HG03457 (cell line): ENCODE results near the gene PAPOLG.
"Not testable (repeated sequence)": the region's sequence is repeated elsewhere in the genome, so short reads cannot be mapped to it uniquely, and the experiment has no call there.

Experiments used
- ATAC-seq: cut with Tn5 transposase; IDR thresholded peaks from one replicate; pipeline ENCODE4 v1.9.1; 2021; ENCODE audit warnings: moderate number of reproducible peaks; ENCODE audit not compliant: unreplicated experiment

Gene PAPOLG

GRCh38 chr2:60771508-60771907 lies 15.4 kb downstream of the PAPOLG start:
- ATAC-seq: no peak

DNA sequence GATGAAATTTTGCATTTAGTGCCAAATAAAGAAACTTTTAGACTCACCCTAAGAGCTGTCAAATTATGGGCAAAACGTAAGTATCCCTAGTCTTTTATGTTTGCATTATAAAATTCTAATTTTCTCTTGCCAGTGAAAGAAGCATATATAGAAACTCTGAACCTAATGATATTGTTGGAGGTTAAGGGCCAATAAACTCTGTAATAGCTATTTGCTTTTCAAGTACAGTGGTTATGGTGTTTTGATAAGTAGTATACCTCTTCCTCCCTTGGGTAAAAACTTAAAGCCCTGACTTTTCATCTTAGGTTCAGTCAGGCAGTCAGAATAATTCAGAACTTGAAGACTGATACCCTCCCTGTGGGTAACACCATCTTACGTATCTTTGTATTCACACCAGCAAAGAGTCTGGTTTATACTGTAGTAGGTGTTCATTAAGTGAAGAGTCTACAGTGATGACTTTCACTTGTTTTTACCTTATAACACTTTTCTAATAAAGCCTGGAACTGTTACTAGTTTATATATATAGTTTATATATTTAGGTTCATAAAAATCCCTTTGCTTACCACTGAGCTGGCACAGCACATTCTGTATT lies 19.1 kb downstream of the PAPOLG start:
- no peak for ATAC-seq

DNA sequence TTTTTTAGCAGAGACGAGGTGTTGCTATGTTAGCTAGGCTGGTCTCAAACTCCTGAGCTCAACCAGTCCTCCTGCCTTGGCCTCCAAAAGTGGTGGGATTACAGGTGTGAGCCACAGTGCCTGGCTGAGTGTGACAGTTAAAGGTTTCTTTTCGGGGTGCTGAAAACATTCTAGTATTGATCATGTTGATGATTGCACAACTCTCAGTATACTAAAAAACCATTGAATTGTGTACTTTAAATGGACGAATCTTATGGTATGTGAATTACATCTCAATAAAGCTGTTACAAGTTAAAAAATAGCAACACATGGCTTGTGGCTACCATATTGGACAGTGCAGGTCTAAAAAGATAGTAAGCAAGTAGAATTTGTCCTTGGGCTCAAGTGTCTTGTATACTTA lies 22.3 kb downstream of the PAPOLG start:
- ATAC-seq: no peak

DNA sequence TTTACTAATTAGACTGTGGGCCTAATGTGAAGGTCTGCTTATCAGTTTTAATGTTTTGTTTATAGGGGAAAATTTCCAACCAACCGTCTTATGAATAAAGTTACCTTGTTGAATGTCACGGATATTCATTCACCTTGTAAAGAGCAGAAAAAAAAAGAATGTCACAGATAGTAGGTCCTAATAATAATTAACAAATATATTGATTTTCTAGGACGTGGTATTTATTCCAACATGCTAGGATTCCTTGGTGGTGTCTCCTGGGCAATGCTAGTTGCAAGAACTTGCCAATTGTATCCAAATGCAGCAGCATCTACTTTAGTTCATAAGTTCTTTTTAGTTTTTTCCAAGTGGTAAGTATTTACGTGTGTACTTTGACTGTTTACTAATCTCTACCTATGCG lies 23.4 kb downstream of the PAPOLG start:
- no peak for ATAC-seq

DNA sequence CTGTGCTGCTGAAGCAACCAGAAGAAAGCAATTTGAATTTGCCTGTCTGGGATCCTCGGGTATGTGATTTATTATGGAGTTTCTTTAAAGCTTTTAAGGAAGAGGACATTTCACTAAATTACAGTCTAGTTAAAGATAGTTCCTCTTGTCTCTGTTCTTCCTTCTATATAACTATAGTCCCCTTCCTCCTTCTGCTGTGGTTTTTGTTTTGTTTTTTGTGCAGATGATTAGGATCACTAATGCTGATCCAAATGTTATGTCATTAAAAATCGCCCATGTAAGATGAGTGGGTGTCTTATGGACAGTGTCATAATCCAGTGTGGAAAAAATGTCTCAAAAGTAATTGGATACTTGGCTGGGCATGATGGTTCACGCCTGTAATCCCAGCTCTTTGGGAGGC lies 24.7 kb downstream of the PAPOLG start:
- ATAC-seq: no peak

DNA sequence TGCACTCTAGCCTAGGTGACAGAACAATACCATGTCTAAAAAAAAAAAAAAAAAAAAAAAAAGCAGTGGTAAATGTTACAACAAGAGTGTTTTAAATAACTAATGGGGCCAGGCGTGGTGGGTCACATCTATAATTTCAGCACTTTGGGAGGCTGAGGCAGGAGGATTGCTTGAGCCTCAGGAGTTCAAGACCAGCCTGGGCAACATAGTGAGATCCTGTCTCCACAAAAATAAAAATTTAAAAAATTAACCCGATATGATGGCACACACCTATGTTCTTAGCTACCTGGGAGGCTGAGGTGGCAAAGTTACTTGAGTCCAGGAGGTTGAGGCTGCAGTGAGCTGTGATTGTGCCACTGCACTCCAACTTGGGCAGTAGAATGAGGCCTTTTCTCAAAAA lies 37.1 kb downstream of the PAPOLG start:
- ATAC-seq: no peak

DNA sequence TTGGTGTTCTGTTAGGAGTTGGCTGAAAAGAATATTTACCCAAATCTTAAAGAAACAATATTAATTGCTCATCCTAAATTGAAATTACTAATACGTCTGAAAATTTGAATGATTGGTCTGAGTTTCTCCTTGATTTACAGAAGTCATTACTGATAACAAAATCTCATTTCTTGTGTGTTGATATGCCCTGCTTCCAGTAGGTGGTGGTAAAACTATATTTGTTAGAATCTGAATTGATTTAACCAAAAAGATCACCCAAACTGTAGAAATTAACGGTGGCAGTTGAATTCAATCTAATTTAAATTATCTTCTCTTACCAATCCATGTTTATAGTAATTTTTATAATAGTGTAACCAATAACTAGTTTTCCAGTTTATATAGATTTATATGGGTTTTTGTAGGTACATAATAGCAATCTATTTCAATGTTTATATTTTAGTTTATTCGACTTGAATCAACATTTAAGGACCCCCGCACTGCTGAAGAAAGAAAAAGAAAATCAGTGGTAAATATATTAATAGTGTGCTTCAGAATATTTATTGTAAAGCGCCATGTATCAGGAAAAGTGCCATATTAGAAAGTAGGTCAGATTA lies 38.3 kb downstream of the PAPOLG start:
- ATAC-seq: no peak

GRCh38 chr2:60796573-60797509 lies 40.8 kb downstream of the PAPOLG start:
- ATAC-seq: no peak

GRCh38 chr2:60804473-60804872 lies 48.4 kb downstream of the PAPOLG start:
- no peak for ATAC-seq

DNA sequence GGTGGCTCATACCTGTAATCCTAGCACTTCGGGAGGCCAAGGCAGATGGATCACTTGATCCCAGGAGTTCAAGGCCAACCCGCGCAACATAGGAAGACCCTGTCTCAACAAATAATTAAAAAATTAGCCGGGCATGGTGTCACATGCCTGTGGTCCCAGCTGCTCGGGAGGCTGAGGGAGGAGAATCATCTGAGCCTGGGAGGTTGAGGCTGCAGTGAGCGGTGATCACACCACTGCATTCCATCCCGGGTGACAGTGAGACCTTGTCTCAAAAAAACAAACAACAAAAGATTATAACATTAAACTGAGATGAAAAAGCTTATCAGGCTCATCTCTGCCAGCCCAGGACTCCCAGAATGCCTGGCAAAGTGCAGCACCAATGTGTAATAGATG lies 50.5 kb downstream of the PAPOLG start:
- ATAC-seq: no peak

- peak; percentile 71 for ATAC-seq
Observed at GRCh38 chr2:60806988-60807681, 51.1 kb downstream of the PAPOLG start.

- ATAC-seq: no peak
Observed at GRCh38 chr2:60808330-60808801, 52.3 kb downstream of the PAPOLG start.

- ATAC-seq: no peak
Observed at GRCh38 chr2:60811491-60812375, 55.7 kb downstream of the PAPOLG start.

- ATAC-seq: not testable (repeated sequence)
Observed at GRCh38 chr2:60817191-60817590, 61.1 kb downstream of the PAPOLG start.

DNA sequence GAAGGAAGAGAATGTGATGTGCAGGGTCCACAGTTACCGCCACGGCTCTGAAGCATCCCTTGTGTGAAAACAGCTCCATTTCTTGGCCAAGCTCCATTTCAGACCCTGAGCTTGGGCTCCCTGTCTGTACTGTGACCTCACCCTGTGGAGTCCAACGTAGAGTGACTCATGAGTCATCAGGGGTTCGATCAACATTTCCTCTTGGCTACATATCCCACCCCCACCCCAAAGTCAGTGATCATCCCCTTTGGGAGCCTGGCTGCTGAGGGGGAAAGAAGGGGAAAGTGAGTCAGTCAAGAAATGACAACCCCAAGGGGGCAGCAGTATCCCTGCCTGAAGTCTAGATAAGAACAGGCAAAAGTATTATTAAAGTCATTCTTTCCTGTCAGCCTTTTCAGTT lies 62.2 kb downstream of the PAPOLG start:
- ATAC-seq: no peak

- ATAC-seq: no peak
Observed at GRCh38 chr2:60819155-60819862, 63.2 kb downstream of the PAPOLG start.

DNA sequence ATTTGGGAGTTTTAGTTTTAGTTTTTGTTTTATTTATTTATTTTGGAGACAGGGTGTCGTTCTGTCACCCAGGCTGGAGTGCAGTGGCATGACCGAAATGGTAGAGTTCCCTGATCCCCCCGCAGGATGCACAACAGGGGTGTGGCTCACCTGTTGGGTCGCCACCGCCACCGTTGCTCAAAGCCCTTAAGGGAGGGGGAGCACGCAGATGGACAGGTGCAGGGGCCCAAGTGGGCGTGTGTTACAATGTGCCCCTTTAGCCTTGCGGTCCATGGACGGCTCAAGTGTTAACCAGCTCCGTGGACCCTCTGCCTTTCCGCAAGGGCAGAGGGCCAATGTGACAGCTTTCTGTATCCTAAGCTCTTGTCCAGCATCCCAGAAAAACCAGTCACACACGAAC lies 63.9 kb downstream of the PAPOLG start:
- ATAC-seq: no peak

DNA sequence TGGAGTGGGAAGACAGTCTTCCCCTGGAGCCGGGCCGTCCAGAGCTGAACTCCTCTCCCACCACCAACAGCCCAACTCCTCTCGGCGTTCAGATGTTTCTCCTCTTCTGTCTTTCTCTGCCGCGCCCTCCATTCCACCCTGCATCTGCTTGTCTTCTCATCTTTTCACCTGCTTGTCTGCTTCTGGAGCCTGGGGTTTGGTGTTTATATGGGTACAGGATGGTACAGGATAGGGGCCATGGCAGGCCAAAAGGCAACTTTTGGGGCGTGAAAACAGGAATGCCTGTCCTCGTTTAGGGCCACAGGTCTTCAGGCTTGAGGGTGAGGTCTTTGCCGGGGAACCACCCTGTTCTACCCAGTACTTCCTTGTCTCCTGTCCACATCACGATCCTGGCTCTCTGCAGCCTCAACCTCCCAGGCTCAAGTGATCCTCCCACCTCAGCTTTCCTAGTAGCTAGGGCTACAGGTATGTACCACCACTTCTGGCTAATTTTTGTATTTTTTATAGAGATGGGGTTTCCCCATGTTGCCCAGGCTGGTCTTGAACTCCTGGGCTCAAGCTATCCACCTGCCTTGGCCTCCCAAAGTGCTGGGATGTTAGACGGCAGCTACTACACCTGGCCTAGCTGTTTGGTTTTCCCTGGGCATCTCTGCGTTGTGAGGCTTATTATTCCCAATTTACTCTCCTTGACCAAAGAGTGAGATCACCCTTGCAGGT lies 64.5 kb downstream of the PAPOLG start:
- no peak for ATAC-seq

- no peak for ATAC-seq
Observed at GRCh38 chr2:60821133-60821469, 65.0 kb downstream of the PAPOLG start.
